ENCODE results near the gene MACROD1.

GRCh38 chr11:64044730-64045393, 121.1 kb downstream of the MACROD1 start:
- TF ChIP-seq POLR2A (IDR thresholded peaks at IDR 0.05), result no peak
- TF ChIP-seq CTCF (IDR thresholded peaks at IDR 0.05), result no peak
- TF ChIP-seq EP300 (IDR thresholded peaks at IDR 0.05), result no peak
